HepG2 (cell line): ENCODE measurements around the gene ZIK1. TPM values are rescaled to one million over a fixed set of nuclear protein-coding genes. Genes with fewer than 3 reads are reported as not detected.

Experiments used
- ATAC-seq: fragments of 200-7000 bp; cut with Tn5 transposase; 3 replicates; pipeline ENCODE4 v1.9.1; 2020; ENCODE audit warnings: mild to moderate bottlenecking, moderate library complexity
- BruUV-seq: library from RNA; stranded (reverse); fragments of 400-500 nt; replicated peaks from 2 replicates; lab custom pipeline; 2021; lab: Mats Ljungman, UMichigan
- CTCF ChIA-PET: fragments of 300-600 bp; formaldehyde crosslinking; extraction: SDS; loops from one replicate; lab custom pipeline; 2021; ENCODE audit warnings: low total read pairs, inconsistent platforms, low intra/inter-chr PET ratio; lab: Yijun Ruan, JAX
- POLR2A ChIA-PET: fragments of 350-600 bp; sonication (Branson Sonifier 250); formaldehyde crosslinking; loops from one replicate; lab custom pipeline; 2020; ENCODE audit warnings: antibody characterized with exemption, inconsistent platforms; lab: Yijun Ruan, JAX
- DNase-seq: peaks from one replicate; pipeline ENCODE4 v3.0.0-alpha.2; 2015; ENCODE audit warnings: low spot score
- FAIRE-seq: peaks from 3 replicates; lab custom pipeline; 2011; peaks lifted over from hg19 to GRCh38; lab: Jason Lieb, UNC
- H2AFZ ChIP-seq: one replicate; pipeline ENCODE4 v1.6.1; 2011; ENCODE audit warnings: low read length, inconsistent platforms
- H3K27ac ChIP-seq: fragments of 300-600 bp; 3 replicates; pipeline ENCODE4 v1.8.0; 2011; ENCODE audit warnings: mixed run types, mild to moderate bottlenecking, mixed read lengths, low read length, inconsistent platforms; ENCODE audit not compliant: insufficient read depth; ENCODE audit errors: extremely low read length
- H3K27me3 ChIP-seq, 2 experiments: fragments of 200-600 bp in 1 of 2; 2 replicates in 1 of 2; 3 replicates in 1 of 2; pipeline versions ENCODE4 v1.6.0 to v1.8.0; 2011; ENCODE audit warnings: low read length in 2 of 2, mild to moderate bottlenecking in 2 of 2, moderate library complexity in 2 of 2, inconsistent platforms in 1 of 2; ENCODE audit not compliant: insufficient read depth in 2 of 2, control insufficient read depth in 1 of 2
- H3K36me3 ChIP-seq, 2 experiments: fragments of 200-600 bp in 1 of 2; replicated peaks in 1 of 2; 2 replicates in 1 of 2; 3 replicates in 1 of 2; pipeline versions ENCODE4 v1.5.1 to v1.8.0; 2011; ENCODE audit warnings: low read length in 2 of 2, inconsistent platforms in 1 of 2; ENCODE audit not compliant: insufficient read depth in 2 of 2, control insufficient read depth in 1 of 2
- H3K4me1 ChIP-seq: 2 replicates; pipeline ENCODE4 v1.5.1; 2012; ENCODE audit warnings: low read length, inconsistent platforms; ENCODE audit not compliant: insufficient read depth
- H3K4me2 ChIP-seq: 2 replicates; pipeline ENCODE4 v1.6.0; 2011; ENCODE audit warnings: low read depth, low read length, inconsistent platforms
- H3K4me3 ChIP-seq, 3 experiments: fragments of 200-600 bp in 1 of 3; sonication (generic), shearing (Covaris generic) in 1 of 3; replicated peaks in 1 of 3; 2 replicates each; pipeline ENCODE4 v1.5.1; 2011 to 2016; ENCODE audit warnings: low read length in 3 of 3, inconsistent platforms in 2 of 3, low read depth in 2 of 3, mild to moderate bottlenecking in 2 of 3, control low read depth in 1 of 3, mixed read lengths in 1 of 3; ENCODE audit not compliant: insufficient read depth in 1 of 3
- H3K79me2 ChIP-seq: one replicate; pipeline ENCODE4 v1.6.1; 2011; ENCODE audit warnings: low read length, inconsistent platforms; ENCODE audit not compliant: insufficient read depth
- H3K9ac ChIP-seq: 2 replicates; pipeline ENCODE4 v1.6.0; 2011; ENCODE audit warnings: mild to moderate bottlenecking, low read depth, low read length, inconsistent platforms; ENCODE audit not compliant: insufficient read depth
- H3K9me3 ChIP-seq: 2 replicates; pipeline ENCODE4 v1.5.1; 2012; ENCODE audit warnings: mild to moderate bottlenecking, low read length
- H4K20me1 ChIP-seq: 2 replicates; pipeline ENCODE4 v1.6.0; 2011; ENCODE audit warnings: inconsistent platforms, mild to moderate bottlenecking, low read length, moderate library complexity; ENCODE audit not compliant: insufficient read depth
- DMAP1 ChIP-seq: IDR thresholded peaks from 2 replicates; pipeline ENCODE4 v1.6.1; 2016
- HNRNPLL ChIP-seq: fragments of 200-400 bp; formaldehyde crosslinking; IDR thresholded peaks from 2 replicates; pipeline ENCODE4 v1.6.1; 2017; ENCODE audit warnings: mild to moderate bottlenecking, low read depth, low read length; ENCODE audit not compliant: poor library complexity, severe bottlenecking
- HOXA3 ChIP-seq: sonication (generic); formaldehyde crosslinking; IDR thresholded peaks from 2 replicates; pipeline ENCODE4 v1.5.0; 2020; ENCODE audit warnings: missing genetic modification reagents
- KLF15 ChIP-seq: sonication (generic); formaldehyde crosslinking; IDR thresholded peaks from 2 replicates; pipeline ENCODE4 v1.8.1; 2023; ENCODE audit warnings: borderline replicate concordance, mild to moderate bottlenecking, inconsistent platforms, missing genetic modification reagents, mixed read lengths
- MYC ChIP-seq: sonication (generic); formaldehyde crosslinking; IDR thresholded peaks from 2 replicates; pipeline ENCODE4 v1.9.0; 2021; ENCODE audit warnings: missing genetic modification reagents, borderline replicate concordance
- RAD51 ChIP-seq: fragments of 450-650 bp; IDR thresholded peaks from 2 replicates; pipeline ENCODE4 v1.6.1; 2016; ENCODE audit warnings: borderline replicate concordance
- STAG1 ChIP-seq: sonication (generic); formaldehyde crosslinking; IDR thresholded peaks from 2 replicates; pipeline ENCODE4 v1.4.0; 2020; ENCODE audit warnings: missing genetic modification reagents
- TCF7 ChIP-seq: sonication (generic); IDR thresholded peaks from 2 replicates; pipeline ENCODE4 v1.6.1; 2016; ENCODE audit warnings: antibody characterized with exemption, low read depth
- TGIF2 ChIP-seq: IDR thresholded peaks from 2 replicates; pipeline ENCODE4 v1.6.1; 2016; ENCODE audit warnings: control low read depth, missing compliant biosample characterization
- TRIM24 ChIP-seq: sonication (generic); formaldehyde crosslinking; IDR thresholded peaks from 2 replicates; pipeline ENCODE4 v1.8.0; 2022; ENCODE audit warnings: mild to moderate bottlenecking, missing genetic modification reagents
- UBTF ChIP-seq: sonication (generic); formaldehyde crosslinking; IDR thresholded peaks from 2 replicates; pipeline ENCODE4 v1.4.0; 2020; ENCODE audit warnings: mild to moderate bottlenecking, missing genetic modification reagents
- ZFP90 ChIP-seq: sonication (generic); formaldehyde crosslinking; IDR thresholded peaks from 2 replicates; pipeline ENCODE4 v1.8.0; 2022; ENCODE audit warnings: missing genetic modification reagents, mild to moderate bottlenecking, inconsistent platforms, borderline replicate concordance
- ZNF280B ChIP-seq: sonication (generic); formaldehyde crosslinking; IDR thresholded peaks from 2 replicates; pipeline ENCODE4 v1.5.0; 2020; ENCODE audit warnings: missing genetic modification reagents, mild to moderate bottlenecking, borderline replicate concordance
- ZNF33A ChIP-seq: sonication (generic); formaldehyde crosslinking; IDR thresholded peaks from 2 replicates; pipeline ENCODE4 v1.5.1; 2020; ENCODE audit warnings: missing genetic modification reagents, mild to moderate bottlenecking, moderate library complexity, borderline replicate concordance
- ZNF512B ChIP-seq: sonication (generic); formaldehyde crosslinking; IDR thresholded peaks from 2 replicates; pipeline ENCODE4 v1.5.1; 2020; ENCODE audit warnings: missing genetic modification reagents, mild to moderate bottlenecking, borderline replicate concordance
- ZNF776 ChIP-seq: sonication (generic); formaldehyde crosslinking; IDR thresholded peaks from 2 replicates; pipeline ENCODE4 v1.4.0; 2020; ENCODE audit warnings: mild to moderate bottlenecking, missing genetic modification reagents
- ZSCAN25 ChIP-seq: sonication (generic); formaldehyde crosslinking; IDR thresholded peaks from 2 replicates; pipeline ENCODE4 v1.8.0; 2022; ENCODE audit warnings: mild to moderate bottlenecking, missing genetic modification reagents
- WGBS: methylation state at CpG from one replicate; pipeline ENCODE4 v1.1.6; 2017; ENCODE audit warnings: low lambda C conversion rate; 5-methylcytosine and 5-hydroxymethylcytosine counted together
- in situ Hi-C: cut with HindIII; loops from 2 replicates; pipeline ENCODE4 v1.10.0; 2017; ENCODE audit warnings: low pct_unique_long_range_greater_than_20kb; ENCODE audit not compliant: extremely low pct_ligation_motif_present
- intact Hi-C: fragments of 100-400 bp; cut with micrococcal nuclease; formaldehyde crosslinking; loops from one replicate; pipeline ENCODE4 v1.10.0; 2022; ENCODE audit not compliant: unreplicated experiment
- polyA plus RNA-seq, 8 experiments: library from polyadenylated mRNA; depleted of rRNA in 3 of 8; stranded (reverse) in 7 of 8; unstranded in 1 of 8; fragments of >200 nt; fragmentation: Illumina TruSeq in 4 of 8; extraction: Trizol in 4 of 8; gene quantifications; 2 replicates each; pipeline versions ENCODE4 v1.2.1 to v1.2.3, GENCODE V29; 2011 to 2016; ENCODE audit warnings: low read depth in 4 of 8, missing spikeins in 1 of 8, mixed read lengths in 1 of 8; ENCODE audit not compliant: insufficient read depth in 1 of 8
- total RNA-seq, 5 experiments: library from RNA; depleted of rRNA; stranded (reverse); fragments of >200 nt; fragmentation: Illumina TruSeq; extraction: Trizol; gene quantifications; 2 replicates each; pipeline ENCODE4 v1.2.3, GENCODE V29; 2016; ENCODE audit warnings: low read depth in 1 of 5

Gene ZIK1
- total and polyA plus RNA-seq, 2 of the 13 experiments (the other 11 are each of a cell fraction or from before 2014, with no cell fraction given) = 2.1 to 7.2 TPM

- peaks cover 15% of the 10 kb centered on the region for H3K9me3 ChIP-seq
- peak within 1 kb of the TSS; percentile 87 to 96 (median 89) for H3K4me3 ChIP-seq
- peak within 1 kb of the TSS; percentile 62 for H2AFZ ChIP-seq
- POLR2A ChIA-PET = interaction anchor here (1.0 to 2.1 kb wide), 6 partner anchors 10 to 48 kb away, joined by 3 to 14 read pairs (median 6); partner anchors contain the start of genes ZNF134 and ZNF551
- H4K20me1 ChIP-seq = no peaks in the 10 kb centered on the region
- in situ Hi-C loops = no loop called here
- peak; percentile 98 for ATAC-seq
- DNase-seq = peak; percentile 92
- H3K4me2 ChIP-seq = peak within 1 kb of the TSS; percentile 84
- BruUV-seq = no TSS peak
- peak within 1 kb of the TSS; percentile 74 for H3K9ac ChIP-seq
- peaks cover 12% of the 10 kb centered on the region for H3K4me1 ChIP-seq
- H3K27me3 ChIP-seq = no peaks in the 10 kb centered on the region; a peak in 1 of 5 replicates
- WGBS = 4% methylated on average over 17 of the region's 59 CpGs
- H3K27ac ChIP-seq = peak within 1 kb of the TSS; percentile 34
- intact Hi-C loops = loop anchor here (1.0 to 2.0 kb wide), 2 partner anchors 48 to 227 kb away; partner anchors contain the start of gene ZNF551
- peak; percentile 95 for FAIRE-seq
- peaks cover 1 to 14% of the 10 kb centered on the region in 2 experiments; a peak in 2 of 5 replicates for H3K36me3 ChIP-seq
- CTCF ChIA-PET = interaction anchor here (1.2 kb wide), 1 partner anchor 54 kb away, joined by 3 read pairs; the partner anchor contains the start of gene ZNF416
- H3K79me2 ChIP-seq = peaks cover 3% of the 10 kb centered on the region
- TF ChIP-seq ZSCAN25 (CRISPR knock-in tag) = no peak
- TF ChIP-seq TCF7 = no peak
- TF ChIP-seq STAG1 = no peak
- peak; percentile 79; the same call in 1 of the 2 replicates for TF ChIP-seq HOXA3
- TF ChIP-seq TRIM24 (CRISPR knock-in tag) = no peak
- TF ChIP-seq RAD51 = no peak
- no peak for TF ChIP-seq ZNF33A (CRISPR knock-in tag)
- no peak for TF ChIP-seq TGIF2 (CRISPR knock-in tag)
- TF ChIP-seq ZNF512B (CRISPR knock-in tag) = no peak
- TF ChIP-seq ZNF280B (CRISPR knock-in tag) = no peak
- peak; percentile 20; the same call in 1 of the 2 replicates for TF ChIP-seq ZNF776 (CRISPR knock-in tag)
- TF ChIP-seq MYC (CRISPR knock-in tag) = peak; percentile 51; the same call in 1 of the 2 replicates
- peak; percentile 68 for TF ChIP-seq HNRNPLL
- TF ChIP-seq KLF15 = no peak
- TF ChIP-seq DMAP1 (CRISPR knock-in tag) = peak; percentile 68
- TF ChIP-seq ZFP90 (CRISPR knock-in tag) = no peak
- peak; percentile 41; the same call in 1 of the 2 replicates for TF ChIP-seq UBTF (CRISPR knock-in tag)
Measured at GRCh38 chr19:57632987-57633831, 49.3 kb downstream of the ZIK1 start, which contains the start of gene ZNF211. ZNF211 (plus strand) TSS chr19:57633168; CDS start chr19:57633347, 179 bp downstream.
